Measurements from ENCODE around the gene RHOBTB1.

DNA sequence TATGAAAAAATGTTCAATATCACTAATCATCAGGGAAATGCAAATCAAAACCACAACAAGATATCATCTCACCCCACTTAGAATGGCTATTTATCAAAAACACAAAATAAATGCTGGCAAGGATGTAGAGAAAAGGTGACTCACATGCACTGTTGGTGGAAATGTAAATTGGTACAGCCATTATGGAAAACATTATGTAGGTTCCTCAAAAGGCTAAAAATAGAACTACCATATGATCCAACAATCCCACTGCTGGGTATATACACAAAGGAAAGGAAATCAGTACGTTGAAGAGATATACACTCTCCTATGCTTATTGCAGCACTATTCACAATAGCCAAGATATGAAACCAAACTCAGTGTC, 115.5 kb downstream of the RHOBTB1 start:
- TF ChIP-seq TAF1 (IDR thresholded peaks at IDR 0.05; ENCODE audit: borderline replicate concordance, insufficient read depth, low read length) = no peak
- TF ChIP-seq POLR2AphosphoS5 (IDR thresholded peaks at IDR 0.05; ENCODE audit: low read depth, low read length) = no peak
